GM19395 (cell line): Measurements from ENCODE around the gene GLIS2.

Experiments used
- ATAC-seq: cut with Tn5 transposase; IDR thresholded peaks from one replicate; pipeline ENCODE4 v1.9.1; 2021; ENCODE audit warnings: mild to moderate bottlenecking, moderate library complexity; ENCODE audit not compliant: unreplicated experiment

Gene GLIS2

DNA sequence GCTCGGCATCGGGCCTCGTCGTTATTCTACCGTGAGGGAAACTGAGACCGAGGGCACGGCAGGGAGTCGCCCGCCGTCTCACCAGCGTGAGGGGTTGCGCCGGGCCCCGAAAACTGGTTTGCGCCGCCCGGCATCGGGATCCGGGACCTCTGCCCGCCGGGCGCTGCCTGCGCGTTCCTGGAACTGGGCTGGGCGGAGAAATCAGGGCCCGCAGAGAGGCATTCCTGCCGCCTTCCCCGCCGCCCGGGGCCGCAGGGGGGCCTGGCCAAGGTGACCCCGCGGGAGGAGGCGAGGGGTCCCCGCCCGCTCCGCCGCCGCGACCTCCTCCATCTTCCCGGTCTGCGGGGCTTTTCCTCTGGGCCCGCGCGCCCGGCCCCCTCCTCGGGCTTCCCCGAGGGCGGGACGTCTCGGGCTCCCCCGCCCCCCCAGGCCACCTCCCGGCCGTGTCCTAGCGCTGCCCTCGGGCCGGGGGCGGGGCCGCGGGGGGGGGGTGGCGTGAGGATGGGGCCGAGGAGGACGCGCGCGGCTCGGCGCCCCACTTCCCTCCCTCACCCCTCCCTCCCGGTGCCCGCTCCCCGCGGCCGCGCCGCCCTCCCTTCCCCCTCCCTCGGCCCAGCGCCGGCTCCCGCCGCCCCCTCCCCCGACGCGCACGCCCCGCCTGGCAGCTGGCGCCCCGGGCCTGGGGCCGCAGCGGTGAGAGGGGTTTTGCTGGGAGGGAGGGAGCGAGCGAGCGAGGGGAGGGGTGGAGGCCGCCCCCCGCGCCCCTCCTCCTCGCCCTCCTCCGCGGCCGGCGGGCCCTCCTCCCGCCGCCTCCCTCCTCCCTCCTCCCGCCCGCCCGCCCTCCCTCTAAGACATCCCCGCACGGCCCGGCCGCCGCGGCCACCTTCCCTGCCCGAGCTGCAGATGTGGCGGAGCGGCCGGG lies at the start of gene GLIS2:
GLIS2 (plus strand) TSS at position 882 of the 922 bp plus-strand sequence. CDS start 16,214 bp downstream, outside the sequence.
- no peak for ATAC-seq

DNA sequence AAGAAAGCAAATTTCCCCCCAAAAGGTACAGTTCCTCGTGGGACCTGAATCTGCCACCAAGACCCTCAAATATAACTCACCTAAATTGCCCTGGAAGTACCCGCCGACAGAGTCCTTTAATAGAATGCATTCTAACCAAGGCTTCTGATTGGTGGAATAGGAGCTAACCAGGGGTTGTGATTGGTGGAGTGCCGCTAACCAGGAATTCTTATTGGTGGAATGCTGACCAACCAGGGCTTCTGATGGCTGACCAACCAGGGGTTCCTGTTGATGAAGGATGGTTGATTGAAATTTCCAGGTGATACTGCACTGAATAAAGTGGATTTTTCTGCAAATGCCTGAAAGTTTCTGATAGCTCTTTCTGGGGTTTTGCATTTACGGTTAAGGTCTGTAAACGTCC lies 49.5 kb upstream of the GLIS2 start:
- ATAC-seq: no peak

DNA sequence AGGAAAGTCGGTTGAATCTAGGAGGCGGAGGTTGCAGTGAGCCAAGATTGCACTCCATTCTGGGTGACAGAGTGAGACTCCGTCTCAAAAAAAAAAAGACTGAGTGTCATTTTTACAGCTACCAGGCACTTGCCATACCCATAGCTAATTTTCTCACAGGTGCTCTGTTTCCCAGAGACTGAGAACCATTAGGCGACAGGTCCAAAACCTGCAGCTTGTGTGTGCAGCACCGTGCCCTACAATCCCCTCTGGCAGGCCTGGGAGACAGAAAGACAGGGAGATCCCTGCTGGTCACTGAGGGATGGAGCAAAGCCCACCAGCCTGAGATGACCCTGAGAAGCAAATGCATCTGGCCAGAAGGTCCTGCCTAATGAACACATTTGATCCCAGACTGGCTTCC lies 45.8 kb upstream of the GLIS2 start:
- no peak for ATAC-seq

DNA sequence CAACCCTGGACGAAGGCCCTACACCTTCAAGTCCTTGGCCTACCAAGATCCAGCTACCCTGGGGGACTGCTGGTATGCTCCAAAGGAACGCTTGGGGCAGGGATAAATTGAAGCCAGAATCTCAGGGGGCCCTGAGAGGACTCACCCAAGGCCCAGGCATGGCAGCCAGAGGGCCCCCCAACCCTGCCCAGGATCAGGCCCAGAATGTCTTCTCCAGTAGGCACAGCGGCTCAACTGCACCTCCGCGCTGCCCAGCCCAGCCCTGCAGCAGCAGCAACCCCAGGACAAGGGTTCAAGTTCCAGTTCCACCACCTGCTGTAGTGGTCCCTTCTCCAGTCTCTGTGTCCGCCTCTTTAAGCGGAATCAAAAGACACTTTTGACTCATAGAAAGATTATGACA lies 45.3 kb upstream of the GLIS2 start:
- no peak for ATAC-seq

DNA sequence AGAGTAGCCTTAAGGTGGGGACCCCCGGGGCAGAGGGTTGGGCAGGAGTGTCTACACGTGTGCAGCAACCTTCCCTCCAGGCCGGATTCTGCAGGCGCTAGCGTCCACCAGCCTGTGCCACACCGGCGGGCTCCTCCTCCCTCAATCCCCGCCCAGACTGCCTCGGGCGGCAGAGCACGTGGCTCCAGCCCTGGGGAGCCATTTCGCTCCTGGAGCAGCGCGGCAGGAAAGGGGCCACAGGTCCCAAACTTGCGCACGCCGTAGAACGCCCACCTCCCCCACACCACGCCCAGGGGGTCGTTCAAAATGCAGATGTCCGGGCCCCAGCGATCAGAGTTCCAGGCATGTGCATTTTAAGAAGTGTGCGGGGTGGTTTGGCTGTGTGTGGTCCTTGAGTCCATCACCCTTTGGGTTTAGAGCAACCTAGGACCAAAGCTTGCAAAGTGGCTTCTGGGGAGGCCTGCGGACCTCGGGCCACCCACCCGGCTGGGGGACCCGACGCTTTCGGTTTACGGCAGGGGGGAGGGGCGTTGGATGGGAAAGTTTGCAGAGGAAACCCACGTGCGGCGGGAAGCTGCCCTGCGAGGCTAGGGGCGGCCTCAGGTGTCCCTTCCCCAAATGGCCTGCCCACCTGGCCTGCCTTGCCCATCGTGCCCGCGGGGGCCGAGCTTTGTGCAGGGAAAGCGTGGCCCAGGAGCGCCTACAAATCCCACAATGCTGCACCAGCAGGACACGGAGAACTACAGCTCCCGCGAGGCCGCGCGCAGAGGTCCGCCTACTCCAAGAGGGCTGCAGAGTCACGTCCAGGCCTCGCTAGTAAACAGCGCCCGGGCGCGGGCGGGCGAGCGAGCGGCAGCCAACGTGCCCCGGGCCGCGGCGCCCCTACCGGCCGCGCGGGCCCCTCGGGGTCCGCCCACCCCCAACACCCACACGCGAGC lies 44.4 kb upstream of the GLIS2 start:
- ATAC-seq: peak; percentile 73

DNA sequence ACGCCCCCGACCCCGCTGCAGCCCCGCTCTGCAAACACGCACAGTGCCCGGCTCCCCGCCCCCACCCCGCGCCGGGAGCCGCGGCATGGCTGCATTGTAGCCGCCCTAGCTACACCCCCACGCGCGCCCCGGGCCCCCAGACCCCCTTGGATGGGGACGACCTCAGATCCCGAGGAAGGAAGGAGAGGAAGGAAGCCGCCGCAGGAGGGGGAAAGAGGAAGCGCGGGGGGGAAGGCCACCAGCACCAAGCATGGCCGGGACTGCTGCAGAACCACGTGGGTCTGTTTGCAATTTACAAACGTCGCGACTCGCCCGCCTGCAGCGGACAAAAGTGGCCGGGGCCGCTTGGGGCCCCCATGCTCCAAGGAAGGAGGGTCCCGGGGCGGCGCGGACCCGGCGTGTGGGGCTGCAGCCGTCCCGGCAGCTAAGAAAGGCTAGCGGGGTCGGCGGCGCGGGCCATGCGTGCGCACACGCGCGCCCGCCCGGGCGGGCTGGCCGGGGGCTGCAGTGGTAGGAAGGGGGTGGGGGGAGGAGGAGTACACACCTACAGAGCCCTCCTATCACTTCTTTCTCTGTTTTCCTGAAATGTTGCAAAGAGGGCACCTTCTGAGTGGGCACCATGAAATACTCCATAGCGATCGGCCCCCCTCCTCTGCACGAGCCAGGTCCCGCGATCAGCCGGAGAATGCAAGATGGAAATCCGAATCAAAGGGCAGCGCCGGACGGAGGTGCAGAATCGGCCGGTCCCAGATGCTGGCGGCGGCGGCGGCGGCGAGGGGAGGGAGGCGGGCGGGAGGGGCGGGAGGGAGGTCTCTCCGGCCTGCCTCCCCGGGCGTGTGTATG lies 43.5 kb upstream of the GLIS2 start:
- no peak for ATAC-seq

DNA sequence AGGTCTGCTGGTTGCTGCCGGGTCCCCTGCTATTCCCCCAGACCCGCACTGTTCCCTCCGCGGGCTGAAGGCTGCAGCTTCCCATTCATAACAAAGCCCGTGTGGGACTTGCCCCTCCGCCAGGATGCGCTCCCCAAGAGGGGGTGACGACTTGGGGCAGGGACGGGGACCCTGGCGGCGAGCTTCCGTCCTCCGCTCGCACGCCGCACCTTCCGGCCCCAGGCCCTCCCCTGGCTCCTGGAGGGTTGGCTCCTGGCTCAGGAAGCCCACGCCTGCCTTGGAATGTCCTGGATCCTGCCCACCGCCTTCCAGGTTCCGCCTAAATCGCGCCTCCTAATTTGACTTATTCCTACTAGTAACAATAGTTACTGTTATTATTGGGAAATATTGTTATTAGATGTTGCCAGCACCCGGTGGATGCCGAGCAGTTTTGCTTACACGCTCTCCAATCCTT lies 42.0 kb upstream of the GLIS2 start:
- ATAC-seq: no peak

DNA sequence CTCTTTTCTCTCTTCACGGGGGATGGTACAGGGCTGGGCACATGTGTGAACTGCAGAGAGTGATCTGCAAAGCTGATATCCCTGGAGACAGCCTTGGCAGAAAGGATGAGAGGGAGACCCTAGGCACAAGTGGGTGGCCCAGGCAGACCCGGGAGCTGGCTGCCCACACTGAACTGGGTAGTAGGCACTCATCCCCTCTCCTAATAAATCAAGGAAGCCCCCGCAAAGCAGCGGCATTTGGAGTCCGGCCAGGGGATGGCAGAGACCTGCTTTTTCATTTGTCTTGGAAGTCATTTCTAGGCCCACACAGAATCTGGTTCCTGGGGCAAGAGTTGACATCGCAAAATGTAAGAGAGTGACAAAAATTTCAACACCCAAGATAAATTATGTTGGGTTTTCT lies 40.0 kb upstream of the GLIS2 start:
- ATAC-seq: no peak

DNA sequence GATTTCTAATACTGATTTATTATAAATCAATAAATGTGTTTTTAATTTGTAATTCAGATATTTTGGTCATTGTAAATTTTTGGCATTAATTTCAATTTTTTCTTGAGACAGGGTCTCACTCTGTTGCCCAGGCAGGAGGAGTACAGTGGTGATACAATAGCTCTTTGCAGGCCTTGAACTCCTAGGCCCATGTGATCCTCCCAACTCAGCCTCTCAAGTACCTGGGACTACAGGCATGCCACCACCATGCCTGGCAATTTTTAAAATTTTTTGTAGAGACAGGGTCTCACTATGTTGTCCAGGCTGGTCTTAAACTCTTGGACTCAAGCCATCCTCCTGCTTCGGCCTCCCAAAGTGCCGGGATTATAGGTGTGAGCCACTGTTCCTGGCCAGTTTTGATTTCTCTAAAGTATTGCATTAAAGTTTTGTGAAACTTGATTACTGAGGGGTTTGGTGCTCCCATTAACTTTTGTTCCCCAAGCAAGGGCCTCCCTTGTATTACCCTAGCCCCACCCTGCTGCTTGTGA lies 37.8 kb upstream of the GLIS2 start:
- no peak for ATAC-seq

DNA sequence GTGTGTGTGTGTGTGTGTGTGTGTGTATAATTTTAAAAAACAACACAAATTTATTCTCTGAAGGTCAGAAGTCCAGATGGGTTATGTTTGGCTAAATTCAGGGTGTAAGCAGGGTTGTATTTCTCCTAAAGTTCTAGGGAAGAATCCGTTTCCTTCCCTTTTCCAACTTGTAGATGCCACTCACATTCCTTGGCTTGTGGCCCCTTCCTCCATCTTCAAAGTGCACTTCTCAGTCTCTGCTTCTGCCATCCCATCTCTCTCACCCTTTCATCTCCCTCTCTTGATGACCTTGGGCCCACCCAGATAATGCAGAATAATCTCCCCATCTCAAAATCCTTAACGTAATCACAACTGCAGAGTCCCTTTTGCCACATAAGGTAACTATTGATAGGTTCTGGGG lies 35.2 kb upstream of the GLIS2 start:
- ATAC-seq: no peak

DNA sequence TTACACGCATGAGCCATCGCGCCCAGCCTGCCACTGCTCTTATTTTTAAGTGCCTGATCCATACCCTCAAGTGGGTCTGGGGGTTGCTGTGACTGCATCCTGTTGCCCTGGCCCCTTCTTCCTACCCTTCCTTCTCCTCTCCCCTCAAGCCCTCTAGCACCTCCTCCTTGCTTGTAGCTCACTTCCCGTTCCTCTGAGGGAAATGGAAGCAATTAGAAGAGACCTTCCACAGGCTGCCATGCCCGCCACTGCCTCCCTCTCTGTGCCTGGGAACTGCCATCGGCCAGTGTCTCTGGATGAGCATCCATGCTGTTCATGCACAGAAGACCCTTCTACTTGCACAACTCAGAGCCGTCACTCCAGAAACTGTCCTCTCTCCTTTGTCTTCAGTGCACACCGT lies 32.4 kb upstream of the GLIS2 start:
- no peak for ATAC-seq

DNA sequence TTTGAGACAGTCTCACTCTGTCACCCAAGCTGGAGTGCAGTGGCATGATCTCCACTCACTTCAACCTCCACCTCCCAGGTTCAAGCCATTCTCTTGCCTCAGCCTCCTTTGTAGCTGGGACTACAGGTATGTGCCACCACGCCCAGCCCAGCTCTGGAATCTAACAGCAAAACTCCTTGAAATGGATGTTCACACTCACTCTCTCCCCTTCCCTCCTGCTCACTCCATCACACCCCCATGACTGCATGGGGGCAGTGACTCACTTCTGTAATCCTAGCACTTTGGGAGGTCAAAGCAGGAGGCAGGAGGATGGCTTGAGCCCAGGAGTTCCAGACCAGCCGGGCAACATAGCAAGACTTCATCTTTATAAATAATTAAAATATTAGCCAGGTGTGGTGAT lies 31.9 kb upstream of the GLIS2 start:
- no peak for ATAC-seq

DNA sequence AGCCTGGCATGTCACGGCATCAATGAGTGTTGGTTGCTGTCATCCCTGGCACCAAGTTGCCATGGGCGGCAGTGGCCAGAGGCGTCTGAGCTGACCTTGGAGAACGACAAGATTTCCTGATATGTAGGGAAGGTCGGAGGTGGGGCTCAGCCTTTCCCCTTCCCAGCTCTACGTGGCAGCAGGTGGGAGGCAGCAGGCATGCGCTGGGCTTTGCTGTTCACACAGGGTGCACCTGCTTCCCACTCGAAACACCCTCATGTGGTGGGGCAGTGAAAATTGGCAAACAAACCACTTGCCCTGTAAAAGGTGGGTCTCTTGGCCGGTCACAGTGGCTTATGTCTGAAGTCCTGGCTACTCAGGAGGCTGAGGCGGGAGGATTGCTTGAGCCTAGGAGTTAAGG lies 30.7 kb upstream of the GLIS2 start:
- ATAC-seq: no peak

DNA sequence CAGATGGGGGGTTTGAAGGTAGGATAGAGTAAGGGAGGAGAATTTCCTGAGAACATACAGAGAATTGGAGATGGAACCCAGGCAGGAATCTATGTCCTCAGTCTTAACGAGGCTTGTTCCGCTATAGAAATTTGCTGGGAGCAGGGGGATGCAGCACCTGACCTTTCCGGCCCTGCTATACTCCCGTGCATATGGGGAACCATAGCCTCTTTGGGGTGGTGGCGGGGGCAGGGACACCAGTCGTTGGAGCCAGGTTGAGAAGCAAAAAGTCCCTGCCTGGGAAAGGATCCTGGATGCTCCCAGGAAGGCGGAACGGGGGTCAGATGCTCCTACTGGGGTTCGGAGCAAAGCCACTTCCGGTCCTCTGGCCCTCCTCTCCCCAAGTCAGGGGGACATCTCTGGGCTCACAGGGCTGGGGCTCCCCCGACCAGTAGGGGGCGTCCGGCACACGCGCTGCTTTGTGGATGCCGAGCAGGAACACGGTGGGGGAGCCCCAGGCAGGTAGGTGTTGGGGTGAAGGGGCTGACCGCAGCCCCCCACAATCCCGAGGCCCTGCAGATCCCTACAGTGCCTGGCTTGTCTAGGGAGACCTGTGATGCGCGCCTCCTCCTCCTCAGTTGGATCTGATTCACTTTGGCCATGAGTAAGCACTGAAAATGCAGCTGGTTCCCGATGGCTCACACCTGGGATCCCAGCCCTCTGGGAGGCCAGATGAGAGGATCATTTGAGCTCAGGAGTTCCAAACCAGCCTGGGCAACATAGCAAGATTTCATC lies 27.5 kb upstream of the GLIS2 start:
- peak; percentile 65 for ATAC-seq

DNA sequence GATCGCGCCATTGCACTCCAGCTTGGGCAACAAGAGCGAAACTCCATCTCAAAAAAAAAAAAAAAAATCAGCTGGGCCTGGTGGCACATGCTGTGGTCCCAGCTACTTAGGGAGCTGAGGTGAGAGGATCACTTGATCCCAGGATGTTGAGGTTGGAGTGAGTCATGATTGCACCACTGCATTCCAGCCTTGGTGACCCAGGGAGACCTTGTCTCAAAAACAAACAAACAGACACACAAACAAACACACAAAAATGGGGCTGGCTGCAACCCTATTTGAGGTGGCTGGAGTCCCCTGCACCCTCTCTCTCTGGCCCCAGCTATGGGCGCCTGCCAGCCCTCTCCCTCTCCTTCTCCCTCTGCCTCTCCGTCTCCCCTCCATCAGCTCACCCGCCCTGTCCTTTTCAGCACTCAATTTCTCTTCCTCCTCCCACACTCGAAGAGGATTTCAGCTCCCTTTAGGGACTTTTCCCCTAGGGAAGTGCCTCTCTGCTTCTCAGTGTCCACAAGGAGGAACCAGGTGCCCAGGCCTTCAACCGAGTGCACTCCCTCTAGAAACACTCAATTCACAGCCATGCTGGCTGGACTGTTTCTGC lies 25.5 kb upstream of the GLIS2 start:
- ATAC-seq: no peak

DNA sequence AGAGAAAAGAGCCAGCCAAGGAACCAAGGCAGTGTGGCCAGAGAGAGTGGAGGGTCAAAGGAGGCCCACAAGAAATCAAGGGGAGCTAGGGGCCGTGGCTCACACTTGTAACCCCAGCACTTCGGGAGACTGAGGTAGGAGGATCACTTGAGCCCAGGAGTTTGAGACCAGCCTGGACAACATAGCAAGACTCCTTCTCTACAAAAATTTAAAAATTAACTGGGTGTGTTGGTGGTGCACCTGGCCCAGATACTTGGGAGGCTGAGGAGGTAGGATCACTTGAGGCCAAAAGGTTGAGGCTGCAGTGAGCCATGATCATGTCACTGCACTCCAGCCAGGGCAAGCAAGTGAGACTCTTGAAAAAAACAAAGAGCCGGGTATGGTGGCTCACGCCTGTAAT lies 24.2 kb upstream of the GLIS2 start:
- no peak for ATAC-seq

DNA sequence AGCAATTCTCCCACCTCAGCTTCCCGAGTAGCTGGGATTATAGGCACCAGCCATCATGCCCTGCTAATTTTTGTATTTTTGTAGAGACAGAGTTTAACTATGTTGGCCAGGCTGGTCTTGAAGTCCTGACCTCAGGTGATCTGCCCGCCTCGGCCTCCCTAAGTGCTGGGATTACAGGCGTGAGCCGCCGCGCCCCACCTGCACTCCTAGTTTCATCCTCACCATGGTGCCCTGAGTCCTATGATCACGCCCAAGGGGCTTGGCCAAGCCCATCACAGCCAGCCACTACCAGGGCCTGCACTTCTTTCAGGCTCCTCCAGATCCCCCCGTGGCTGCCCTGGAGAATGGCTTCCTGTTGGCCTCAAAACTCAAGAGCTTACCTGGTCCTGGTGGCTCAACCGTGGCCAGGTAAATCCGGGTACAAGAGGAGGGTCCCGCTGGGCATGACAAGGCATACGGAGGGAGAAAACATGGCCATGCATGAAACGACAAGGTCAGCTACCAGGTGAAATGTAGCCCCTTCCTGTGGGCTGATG lies 22.6 kb upstream of the GLIS2 start:
- no peak for ATAC-seq

DNA sequence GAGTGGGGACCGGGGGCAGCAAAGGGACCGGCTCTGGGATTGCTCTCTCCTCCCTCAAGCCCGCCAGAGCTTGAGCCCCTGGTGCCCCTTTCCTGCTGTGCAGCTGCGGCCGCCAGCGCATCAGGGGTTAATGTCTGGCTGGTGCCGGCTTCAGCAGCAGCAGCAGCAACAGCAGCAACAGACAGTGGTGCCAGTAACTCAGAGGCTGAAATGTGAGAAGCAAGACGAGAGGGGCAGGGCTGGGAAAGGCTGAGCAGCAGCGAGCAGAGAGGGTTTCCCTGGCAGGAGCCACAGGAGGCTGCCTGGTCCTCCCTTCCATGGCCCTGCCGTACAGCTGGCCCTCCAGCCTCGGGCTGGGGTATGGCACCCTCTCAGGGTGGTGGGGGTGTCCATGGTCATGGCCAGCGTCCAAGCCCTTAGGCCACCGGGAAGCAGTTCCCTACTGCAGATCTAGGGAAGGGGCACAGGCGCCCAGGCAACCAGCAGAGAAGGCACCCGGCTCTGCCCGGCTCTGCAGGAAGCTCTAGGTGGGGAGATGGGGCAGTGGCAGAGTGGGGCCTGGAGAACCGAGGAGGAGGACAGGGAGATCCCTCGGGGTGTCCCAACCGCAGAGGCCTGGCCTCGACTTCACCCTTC lies 21.9 kb upstream of the GLIS2 start:
- ATAC-seq: no peak

DNA sequence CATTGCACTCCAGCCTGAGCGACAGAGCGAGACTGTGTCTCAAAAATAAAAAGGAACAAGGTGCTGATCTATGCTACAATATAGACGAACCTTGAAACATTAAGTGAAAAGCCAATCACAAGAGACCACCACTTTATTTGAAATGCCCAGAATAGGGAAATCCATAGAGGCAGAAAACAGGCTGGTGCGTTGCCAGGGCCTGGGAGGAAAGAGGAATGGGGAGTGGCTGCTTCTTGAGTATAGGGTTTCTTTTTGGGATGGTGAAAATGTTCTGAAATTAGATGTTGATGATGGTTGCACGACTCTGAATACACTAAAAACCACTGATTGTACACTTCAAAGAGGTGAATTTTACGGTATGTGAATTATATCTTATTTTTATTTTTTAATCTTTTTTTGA lies 20.3 kb upstream of the GLIS2 start:
- ATAC-seq: no peak
